Smooth muscle cell (in vitro differentiated cells): ENCODE data around the gene GRB10. TPM values are rescaled to one million over a fixed set of nuclear protein-coding genes. Genes with fewer than 3 reads are reported as not detected.

Experiments
- polyA plus RNA-seq: library from polyadenylated mRNA; unstranded; fragments of >200 nt; fragmentation: Nextera tagmentation; extraction: Ambion mirVana; gene quantifications from 2 replicates; pipeline ENCODE4 v1.2.1, GENCODE V29; 2016
- total RNA-seq: library from RNA; depleted of rRNA; stranded (reverse); fragments of >200 nt; gene quantifications from 2 replicates; pipeline ENCODE4 v1.2.3, GENCODE V29; 2014

GRB10 gene
- total and polyA plus RNA-seq, 2 experiments from 2014 or later = 18.0 to 20.1 TPM

Other genes starting within 250 kb of the GRB10 start
- gene DDC, start 217.5 kb downstream of the GRB10 start, total RNA-seq = not detected in 2 replicates
- gene DDC, start 217.5 kb downstream of the GRB10 start, polyA plus RNA-seq = not detected in 2 replicates